ENCODE results near the gene PICALM. TPM values are rescaled to one million over a fixed set of nuclear protein-coding genes. Genes with fewer than 3 reads are reported as not detected.

PICALM gene
- total and polyA plus RNA-seq, 2 of the 8 experiments (the other 6 are each of a cell fraction or from before 2014, with no cell fraction given), result 69.4 to 71.3 TPM

DNA sequence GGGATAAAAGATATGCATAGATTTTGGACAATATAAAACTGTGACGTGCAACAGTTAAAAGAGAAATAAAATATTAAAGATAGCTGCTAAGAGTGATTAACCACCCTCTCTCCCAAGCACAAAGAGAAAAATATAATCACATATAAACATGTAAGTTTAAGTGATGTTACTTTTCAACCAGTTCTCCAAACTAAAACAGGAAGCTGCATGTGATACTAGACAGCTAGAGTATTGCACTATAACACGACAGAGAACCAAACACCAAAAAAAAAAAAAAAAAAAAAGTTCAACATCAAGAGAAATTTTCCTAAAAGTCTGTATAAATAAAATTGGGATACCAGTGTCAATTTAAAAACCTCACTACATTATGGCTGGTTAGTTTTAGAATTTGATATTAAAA, 79.1 kb downstream of the PICALM start:
- no peaks in the 10 kb centered on the region for H3K4me1 ChIP-seq (replicated peaks in 1 of 4; ENCODE audit: control insufficient read depth in 3 of 4, insufficient read depth in 4 of 4, low read length in 3 of 4)
- 93% methylated on average over 2 of the region's 2 CpGs; no CpG with 5 or more reads in 1 of the 2 experiments for WGBS, 2 experiments (ENCODE audit: extremely low coverage in 1 of 2, insufficient coverage in 1 of 2, insufficient read length in 1 of 2, insufficient replicate concordance in 2 of 2, low coverage in 1 of 2, low lambda C conversion rate in 2 of 2, missing lambda C conversion rate in 1 of 2)
- DNase-seq (ENCODE audit: low read depth in 1 of 2, low spot score in 2 of 2) (no peak), FAIRE-seq (no peak)
- no peak overlapping the region for H3K4me2 ChIP-seq (ENCODE audit: insufficient read depth in 1 of 2, low read depth in 2 of 2, low read length in 2 of 2)
- H3K79me1 ChIP-seq (ENCODE audit: low read depth, low read length), result no peaks in the 10 kb centered on the region
- no peak overlapping the region for H4K91ac ChIP-seq (replicated peaks; ENCODE audit: insufficient read length, low read length)
- H3K27ac ChIP-seq (ENCODE audit: low read depth, low read length), result no peak overlapping the region
- H3K4ac ChIP-seq (replicated peaks; ENCODE audit: insufficient read length, low read depth, low read length), result no peak overlapping the region
- no peak overlapping the region for H2BK120ac ChIP-seq (replicated peaks; ENCODE audit: low read depth, low read length)
- POLR2A ChIA-PET (ENCODE audit: partially characterized antibody), result no interaction called here
- H2BK12ac ChIP-seq (ENCODE audit: low read depth, low read length), result no peak overlapping the region
- H3K79me2 ChIP-seq (ENCODE audit: control insufficient read depth in 1 of 2, insufficient read depth in 2 of 2, low read length in 2 of 2), result no peaks in the 10 kb centered on the region
- no peaks in the 10 kb centered on the region for H3K23me2 ChIP-seq (ENCODE audit: low read depth, low read length)
- no peak overlapping the region for H4K5ac ChIP-seq (ENCODE audit: insufficient read length, low read depth, low read length)
- no peak overlapping the region for H3K9ac ChIP-seq (replicated peaks in 1 of 4; ENCODE audit: extremely low read depth in 1 of 4, low read depth in 3 of 4, low read length in 3 of 4)
- H3K18ac ChIP-seq (ENCODE audit: extremely low read depth, low read length), result no peak overlapping the region
- H2BK20ac ChIP-seq (ENCODE audit: low read length), result no peak overlapping the region
- H3K36me3 ChIP-seq (ENCODE audit: control insufficient read depth in 2 of 4, insufficient read depth in 4 of 4, low read length in 3 of 4), result peaks cover 0 to 8% (median under 1%) of the 10 kb centered on the region in 4 experiments; a peak in 4 of 8 replicates
- no peaks in the 10 kb centered on the region for H3K27me3 ChIP-seq (replicated peaks in 1 of 4; ENCODE audit: control insufficient read depth in 3 of 4, extremely low read depth in 1 of 4, insufficient read depth in 3 of 4, low read length in 3 of 4)
- no peaks in the 10 kb centered on the region for H4K20me1 ChIP-seq (replicated peaks in 1 of 2; ENCODE audit: control insufficient read depth in 1 of 2, insufficient read depth in 2 of 2, low read length in 2 of 2)
- no peak overlapping the region for H3K23ac ChIP-seq (ENCODE audit: insufficient read length)
- H2AK5ac ChIP-seq (ENCODE audit: low read depth, low read length), result no peak overlapping the region
- no peaks in the 10 kb centered on the region for H3K9me3 ChIP-seq (ENCODE audit: insufficient read depth in 2 of 2, low read depth in 1 of 2, low read length in 1 of 2)
- no peak overlapping the region for H3K14ac ChIP-seq (ENCODE audit: insufficient read length)
- H3K56ac ChIP-seq (replicated peaks; ENCODE audit: insufficient read length, low read depth, low read length), result no peak overlapping the region
- no peak overlapping the region for H3K4me3 ChIP-seq (ENCODE audit: extremely low read depth in 1 of 4, insufficient read depth in 2 of 4, low read depth in 3 of 4, low read length in 4 of 4)
- no peak overlapping the region for H4K8ac ChIP-seq (ENCODE audit: extremely low read depth, insufficient read depth, low read length)
- H2BK15ac ChIP-seq (ENCODE audit: low read length), result no peak overlapping the region
- H2BK5ac ChIP-seq (ENCODE audit: low read depth, low read length), result no peak overlapping the region
- no peak overlapping the region for H2AFZ ChIP-seq (ENCODE audit: low read length)
- CTCF ChIA-PET (ENCODE audit: partially characterized antibody), result no interaction called here
- TF ChIP-seq MAFK (IDR thresholded peaks at IDR 0.05; ENCODE audit: low read depth, low read length), result no peak
- TF ChIP-seq SIX5 (IDR thresholded peaks at IDR 0.05; ENCODE audit: low read depth, low read length), result no peak
- TF ChIP-seq, protein P1, sequence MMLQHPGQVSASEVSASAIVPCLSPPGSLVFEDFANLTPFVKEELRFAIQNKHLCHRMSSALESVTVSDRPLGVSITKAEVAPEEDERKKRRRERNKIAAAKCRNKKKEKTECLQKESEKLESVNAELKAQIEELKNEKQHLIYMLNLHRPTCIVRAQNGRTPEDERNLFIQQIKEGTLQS (IDR thresholded peaks at IDR 0.05; ENCODE audit: insufficient read depth, low read depth, low read length), result no peak
- TF ChIP-seq HDAC6 (IDR thresholded peaks at IDR 0.05; ENCODE audit: low read depth, low read length), result no peak
- no peak for TF ChIP-seq SP2 (IDR thresholded peaks at IDR 0.05; ENCODE audit: low read length)
- no peak for TF ChIP-seq NANOG (IDR thresholded peaks at IDR 0.05; ENCODE audit: insufficient read depth, low read depth, low read length, poor library complexity, severe bottlenecking)
- TF ChIP-seq SAP30 (IDR thresholded peaks at IDR 0.05; ENCODE audit: insufficient read depth, insufficient replicate concordance, low read length), result no peak
- TF ChIP-seq CHD2 (IDR thresholded peaks at IDR 0.05; ENCODE audit: low read length), result no peak
- no peak for TF ChIP-seq TCF12 (IDR thresholded peaks at IDR 0.05; ENCODE audit: low read depth, low read length)
- TF ChIP-seq EGR1 (IDR thresholded peaks at IDR 0.05; ENCODE audit: borderline replicate concordance, low read depth, low read length), result no peak
- TF ChIP-seq, protein P2, sequence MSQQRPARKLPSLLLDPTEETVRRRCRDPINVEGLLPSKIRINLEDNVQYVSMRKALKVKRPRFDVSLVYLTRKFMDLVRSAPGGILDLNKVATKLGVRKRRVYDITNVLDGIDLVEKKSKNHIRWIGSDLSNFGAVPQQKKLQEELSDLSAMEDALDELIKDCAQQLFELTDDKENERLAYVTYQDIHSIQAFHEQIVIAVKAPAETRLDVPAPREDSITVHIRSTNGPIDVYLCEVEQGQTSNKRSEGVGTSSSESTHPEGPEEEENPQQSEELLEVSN (IDR thresholded peaks at IDR 0.05), result no peak
- TF ChIP-seq FOSL1 (IDR thresholded peaks at IDR 0.05; ENCODE audit: insufficient read depth, low read depth, low read length), result no peak
- TF ChIP-seq RAD21 (IDR thresholded peaks at IDR 0.05 in 1 of 2, conservative IDR thresholded peaks at IDR 0.05 in 1 of 2; ENCODE audit: low read depth in 2 of 2, low read length in 2 of 2), result no peak

Data from H1 (cell line).